Uterus (tissue), 2 donors: ENCODE measurements around the gene DNM3.

Experiments used
- CTCF ChIP-seq, 4 experiments: fragments of 200-600 bp in 2 of 4; fragments of 450-650 bp in 2 of 4; sonication (generic) in 2 of 4; IDR thresholded peaks; one replicate each; pipeline ENCODE4 v1.5.1; 2016 to 2019; ENCODE audit warnings: antibody characterized with exemption in 4 of 4, mild to moderate bottlenecking in 2 of 4, moderate library complexity in 1 of 4
- POLR2A ChIP-seq, 2 donors: fragments of 450-650 bp; IDR thresholded peaks; one replicate each; pipeline ENCODE4 v1.6.1; 2016; ENCODE audit warnings: antibody characterized with exemption in 2 of 2, mild to moderate bottlenecking in 1 of 2, moderate library complexity in 1 of 2

- TF ChIP-seq CTCF (IDR thresholded peaks at IDR 0.05) (no peak), POLR2A (IDR thresholded peaks at IDR 0.05) (no peak)
These were observed 589.9 kb downstream of the DNM3 start for GRCh38 chr1:172431204-172431603.
